ENCODE results near the gene CNTN4.

CNTN4 gene

GRCh38 chr3:2568929-2569328 lies 470.3 kb downstream of the CNTN4 start:
- in situ Hi-C loops (cut with MboI; ENCODE audit: low sequenced_read_pairs) = no loop called here

- in situ Hi-C loops (cut with MboI; ENCODE audit: low sequenced_read_pairs) = no loop called here
These were observed 478.9 kb downstream of the CNTN4 start for GRCh38 chr3:2577571-2577970.

GRCh38 chr3:2578560-2578959 lies 479.9 kb downstream of the CNTN4 start:
- in situ Hi-C loops (cut with MboI; ENCODE audit: low sequenced_read_pairs) = no loop called here

GRCh38 chr3:2579206-2579605 lies 480.5 kb downstream of the CNTN4 start:
- in situ Hi-C loops (cut with MboI; ENCODE audit: low sequenced_read_pairs) = no loop called here

- in situ Hi-C loops (cut with MboI; ENCODE audit: low sequenced_read_pairs) = no loop called here
These were observed 484.4 kb downstream of the CNTN4 start for GRCh38 chr3:2583046-2583445.

- in situ Hi-C loops (cut with MboI; ENCODE audit: low sequenced_read_pairs) = no loop called here
These were observed 490.8 kb downstream of the CNTN4 start for GRCh38 chr3:2589336-2589969.

- in situ Hi-C loops (cut with MboI; ENCODE audit: low sequenced_read_pairs) = no loop called here
These were observed 496.8 kb downstream of the CNTN4 start for GRCh38 chr3:2595486-2595885.

- in situ Hi-C loops (cut with MboI; ENCODE audit: low sequenced_read_pairs) = no loop called here
These were observed 498.9 kb downstream of the CNTN4 start for GRCh38 chr3:2597615-2598014.

GRCh38 chr3:2599471-2599870 lies 500.8 kb downstream of the CNTN4 start:
- in situ Hi-C loops (cut with MboI; ENCODE audit: low sequenced_read_pairs) = no loop called here

GRCh38 chr3:2603692-2604289 lies 505.1 kb downstream of the CNTN4 start:
- in situ Hi-C loops (cut with MboI; ENCODE audit: low sequenced_read_pairs) = no loop called here

GRCh38 chr3:2614578-2614977 lies 515.9 kb downstream of the CNTN4 start:
- in situ Hi-C loops (cut with MboI; ENCODE audit: low sequenced_read_pairs) = no loop called here

- in situ Hi-C loops (cut with MboI; ENCODE audit: low sequenced_read_pairs) = no loop called here
These were observed 516.4 kb downstream of the CNTN4 start for GRCh38 chr3:2615080-2615479.

- in situ Hi-C loops (cut with MboI; ENCODE audit: low sequenced_read_pairs) = no loop called here
These were observed 524.8 kb downstream of the CNTN4 start for GRCh38 chr3:2623436-2623835.

GRCh38 chr3:2628117-2628516 lies 529.5 kb downstream of the CNTN4 start:
- in situ Hi-C loops (cut with MboI; ENCODE audit: low sequenced_read_pairs) = no loop called here

- in situ Hi-C loops (cut with MboI; ENCODE audit: low sequenced_read_pairs) = no loop called here
These were observed 536.8 kb downstream of the CNTN4 start for GRCh38 chr3:2635511-2635910.

GRCh38 chr3:2643606-2644005 lies 544.9 kb downstream of the CNTN4 start:
- in situ Hi-C loops (cut with MboI; ENCODE audit: low sequenced_read_pairs) = no loop called here

- in situ Hi-C loops (cut with MboI; ENCODE audit: low sequenced_read_pairs) = no loop called here
These were observed 546.3 kb downstream of the CNTN4 start for GRCh38 chr3:2645001-2645400.

GRCh38 chr3:2650746-2651145 lies 552.1 kb downstream of the CNTN4 start:
- in situ Hi-C loops (cut with MboI; ENCODE audit: low sequenced_read_pairs) = no loop called here

- in situ Hi-C loops (cut with MboI; ENCODE audit: low sequenced_read_pairs) = no loop called here
These were observed 553.7 kb downstream of the CNTN4 start for GRCh38 chr3:2652386-2652785.

- in situ Hi-C loops (cut with MboI; ENCODE audit: low sequenced_read_pairs) = no loop called here
These were observed 555.0 kb downstream of the CNTN4 start for GRCh38 chr3:2653706-2654105.

- in situ Hi-C loops (cut with MboI; ENCODE audit: low sequenced_read_pairs) = no loop called here
These were observed 556.6 kb downstream of the CNTN4 start for GRCh38 chr3:2655229-2655701.

GRCh38 chr3:2656806-2657777 lies 558.4 kb downstream of the CNTN4 start:
- in situ Hi-C loops (cut with MboI; ENCODE audit: low sequenced_read_pairs) = no loop called here
